Testis (tissue), 2 donors: ENCODE measurements around the gene GSC.

Experiments used
- POLR2A ChIP-seq: fragments of 450-650 bp; IDR thresholded peaks from one replicate; pipeline ENCODE4 v1.6.1; 2017; ENCODE audit warnings: antibody characterized with exemption, mild to moderate bottlenecking, moderate library complexity
- TF ChIP-seq, protein P1 (sequence below), 3 experiments: fragments of 450-650 bp in 2 of 3; fragments of 200-600 bp in 1 of 3; sonication (generic) in 1 of 3; IDR thresholded peaks; one replicate each; pipeline ENCODE4 v1.5.1; 2016 to 2019; ENCODE audit warnings: antibody characterized with exemption in 3 of 3, mild to moderate bottlenecking in 2 of 3, moderate library complexity in 1 of 3

DNA sequence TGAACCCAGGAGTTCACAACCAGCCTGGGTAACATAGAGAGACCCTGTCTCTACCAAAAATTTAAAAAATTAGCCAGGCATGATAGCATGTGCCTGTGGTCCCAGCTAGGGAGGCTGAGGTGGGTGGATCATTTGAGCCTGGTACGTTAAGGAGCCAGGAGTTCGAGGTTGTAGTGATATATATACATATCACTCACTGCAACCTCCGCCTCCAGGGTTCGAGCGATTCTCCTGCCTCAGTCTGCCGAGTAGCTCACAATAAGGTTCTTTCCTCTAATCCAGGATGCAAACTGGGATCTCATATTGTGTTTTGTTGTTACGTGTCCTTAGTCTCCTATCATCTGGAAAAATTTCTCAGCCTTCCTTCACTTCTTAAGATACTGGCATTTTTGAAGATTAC, 24.0 kb upstream of the GSC start:
- TF ChIP-seq, protein P1, sequence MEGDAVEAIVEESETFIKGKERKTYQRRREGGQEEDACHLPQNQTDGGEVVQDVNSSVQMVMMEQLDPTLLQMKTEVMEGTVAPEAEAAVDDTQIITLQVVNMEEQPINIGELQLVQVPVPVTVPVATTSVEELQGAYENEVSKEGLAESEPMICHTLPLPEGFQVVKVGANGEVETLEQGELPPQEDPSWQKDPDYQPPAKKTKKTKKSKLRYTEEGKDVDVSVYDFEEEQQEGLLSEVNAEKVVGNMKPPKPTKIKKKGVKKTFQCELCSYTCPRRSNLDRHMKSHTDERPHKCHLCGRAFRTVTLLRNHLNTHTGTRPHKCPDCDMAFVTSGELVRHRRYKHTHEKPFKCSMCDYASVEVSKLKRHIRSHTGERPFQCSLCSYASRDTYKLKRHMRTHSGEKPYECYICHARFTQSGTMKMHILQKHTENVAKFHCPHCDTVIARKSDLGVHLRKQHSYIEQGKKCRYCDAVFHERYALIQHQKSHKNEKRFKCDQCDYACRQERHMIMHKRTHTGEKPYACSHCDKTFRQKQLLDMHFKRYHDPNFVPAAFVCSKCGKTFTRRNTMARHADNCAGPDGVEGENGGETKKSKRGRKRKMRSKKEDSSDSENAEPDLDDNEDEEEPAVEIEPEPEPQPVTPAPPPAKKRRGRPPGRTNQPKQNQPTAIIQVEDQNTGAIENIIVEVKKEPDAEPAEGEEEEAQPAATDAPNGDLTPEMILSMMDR (IDR thresholded peaks at IDR 0.05): no peak
- no peak for TF ChIP-seq POLR2A
